SK-N-MC (cell line): ENCODE data around the gene KRTAP5-7.
"Not testable (repeated sequence)": the region's sequence is repeated elsewhere in the genome, so short reads cannot be mapped to it uniquely, and the experiment has no call there.

ENCODE experiments used
- DNase-seq: peaks from one replicate; pipeline ENCODE4 v3.0.0-alpha.2; 2011; ENCODE audit warnings: low read depth, low spot score
- H3K27ac ChIP-seq: fragments of 200-600 bp; sonication (generic); 2 replicates; pipeline ENCODE4 v1.5.1; 2016; ENCODE audit warnings: mixed run types
- H3K36me3 ChIP-seq: fragments of 200-600 bp; sonication (generic); 2 replicates; pipeline ENCODE4 v1.6.1; 2017; ENCODE audit warnings: antibody characterized with exemption, low read length, mixed read lengths; ENCODE audit not compliant: insufficient read depth
- H3K4me3 ChIP-seq: fragments of 200-600 bp; sonication (generic); 2 replicates; pipeline ENCODE4 v1.5.1; 2016
- H3K9ac ChIP-seq: fragments of 200-600 bp; sonication (generic); 2 replicates; pipeline ENCODE4 v1.8.0; 2017; ENCODE audit warnings: mixed run types, mixed read lengths; ENCODE audit not compliant: insufficient read length
- H3K9me3 ChIP-seq: fragments of 200-600 bp; sonication (generic); 2 replicates; pipeline ENCODE4 v1.6.1; 2017; ENCODE audit warnings: low read depth, mild to moderate bottlenecking, antibody characterized with exemption, low read length, moderate library complexity, mixed read lengths
- EZH2 ChIP-seq: fragments of 200-600 bp; sonication (generic); IDR thresholded peaks from one replicate; pipeline ENCODE4 v1.6.1; 2017; ENCODE audit warnings: antibody characterized with exemption
- FOXP2 ChIP-seq: optimal IDR thresholded peaks from 2 replicates; pipeline ENCODE3; 2011; ENCODE audit warnings: mild to moderate bottlenecking, moderate library complexity; ENCODE audit not compliant: insufficient read depth; ENCODE audit errors: extremely low read length, control extremely low read depth
- POLR2AphosphoS5 ChIP-seq: IDR thresholded peaks from 2 replicates; pipeline ENCODE4 v1.6.1; 2012; ENCODE audit warnings: mild to moderate bottlenecking, low read depth, low read length, borderline replicate concordance

KRTAP5-7 gene

DNA sequence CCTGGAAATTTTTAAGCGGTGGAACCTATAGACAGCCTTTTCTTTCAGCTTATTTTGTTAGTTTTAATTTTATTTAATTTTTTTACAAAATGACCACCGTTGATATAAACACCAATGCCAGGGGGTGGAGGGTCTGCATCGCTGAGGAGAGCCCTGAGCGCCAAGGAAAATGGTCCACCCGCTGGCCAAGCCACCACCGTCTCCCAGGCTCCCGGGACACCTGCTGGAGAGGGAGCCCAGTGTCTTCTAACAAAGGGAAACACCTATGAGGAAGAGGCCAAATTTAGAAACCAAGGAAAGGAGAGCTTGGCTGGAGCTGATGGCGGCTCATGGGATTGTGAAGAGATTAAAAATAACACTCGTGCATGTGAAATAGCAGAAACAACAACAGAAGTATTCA is 10.5 kb downstream of the KRTAP5-7 start:
- Histone ChIP-seq H3K9me3 (no peaks in the 10 kb centered on the region), H3K4me3 (no peak overlapping the region), H3K9ac (no peak overlapping the region), H3K36me3 (no peaks in the 10 kb centered on the region), H3K27ac (no peak overlapping the region)
- TF ChIP-seq POLR2AphosphoS5, result no peak
- TF ChIP-seq EZH2, result no peak
- no peak for TF ChIP-seq FOXP2
- DNase-seq, result no peak

DNA sequence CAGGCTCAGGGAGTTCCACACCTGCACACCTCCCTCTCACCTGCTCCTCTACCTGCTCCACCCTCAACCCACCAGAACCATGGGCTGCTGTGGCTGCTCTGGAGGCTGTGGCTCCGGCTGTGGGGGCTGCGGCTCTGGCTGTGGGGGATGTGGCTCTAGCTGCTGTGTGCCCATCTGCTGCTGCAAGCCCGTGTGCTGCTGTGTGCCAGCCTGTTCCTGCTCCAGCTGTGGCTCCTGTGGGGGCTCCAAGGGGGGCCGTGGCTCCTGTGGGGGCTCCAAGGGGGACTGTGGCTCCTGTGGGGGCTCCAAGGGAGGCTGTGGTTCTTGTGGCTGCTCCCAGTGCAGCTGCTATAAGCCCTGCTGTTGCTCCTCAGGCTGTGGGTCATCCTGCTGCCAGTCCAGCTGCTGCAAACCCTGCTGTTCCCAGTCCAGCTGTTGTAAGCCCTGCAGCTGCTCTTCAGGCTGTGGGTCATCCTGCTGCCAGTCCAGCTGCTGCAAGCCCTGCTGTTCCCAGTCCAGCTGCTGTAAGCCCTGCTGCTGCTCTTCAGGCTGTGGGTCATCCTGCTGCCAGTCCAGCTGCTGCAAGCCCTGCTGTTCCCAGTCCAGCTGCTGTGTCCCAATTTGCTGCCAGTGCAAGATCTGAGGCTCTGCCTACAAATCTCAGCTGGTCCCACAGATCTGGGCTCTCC is 11.1 kb downstream of the KRTAP5-7 start, which contains the start of gene KRTAP5-8:
KRTAP5-8 (plus strand) TSS at position 49 of the 689 bp plus-strand sequence; CDS start at position 80, 31 bp downstream.
- not testable (repeated sequence) for H3K4me3 ChIP-seq, DNase-seq, H3K9me3 ChIP-seq, H3K9ac ChIP-seq, H3K27ac ChIP-seq, H3K36me3 ChIP-seq

DNA sequence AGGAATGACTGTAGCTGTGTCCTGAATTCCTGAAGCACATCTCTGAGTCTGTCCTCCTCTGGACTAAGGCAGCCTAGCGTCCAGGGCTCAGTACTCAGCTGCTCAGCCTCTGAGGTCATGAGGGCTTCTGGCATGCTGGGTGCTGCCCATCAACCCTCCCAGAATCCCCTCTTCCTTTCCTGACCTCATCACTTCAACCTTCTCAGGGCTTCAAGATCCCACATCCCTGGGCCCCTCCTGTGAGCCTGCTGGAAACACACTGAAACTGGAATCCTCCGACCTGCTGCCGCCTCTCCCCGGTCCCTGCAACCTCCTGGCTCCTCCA is 11.6 kb downstream of the KRTAP5-7 start:
- H3K4me3 ChIP-seq, result no peak overlapping the region
- no peak for DNase-seq
- H3K9me3 ChIP-seq, result no peaks in the 10 kb centered on the region
- H3K27ac ChIP-seq, result no peak overlapping the region
- no peaks in the 10 kb centered on the region for H3K36me3 ChIP-seq
- TF ChIP-seq POLR2AphosphoS5 (no peak), EZH2 (no peak), FOXP2 (no peak)
- no peak overlapping the region for H3K9ac ChIP-seq

DNA sequence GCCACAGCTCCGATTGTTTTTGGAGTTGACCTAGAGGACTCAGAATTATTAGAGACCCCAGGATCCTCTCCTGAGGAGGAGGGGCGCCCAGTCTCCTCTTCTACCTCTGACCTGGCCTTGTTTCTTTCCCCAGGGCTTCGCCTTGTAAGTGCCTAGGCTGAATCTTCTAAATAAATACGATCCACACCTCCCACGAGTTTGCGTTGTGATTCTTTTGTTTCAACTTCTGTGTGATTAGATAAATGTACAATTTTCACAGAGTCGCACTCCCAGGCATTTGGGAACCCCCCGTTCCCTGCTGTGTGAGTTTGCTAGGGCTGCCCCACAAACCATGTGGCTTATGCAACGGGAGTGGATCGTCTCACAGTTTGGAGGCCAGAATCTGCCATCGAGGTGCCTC is 11.9 kb downstream of the KRTAP5-7 start:
- no peak for DNase-seq
- Histone ChIP-seq H3K4me3 (no peak overlapping the region), H3K27ac (no peak overlapping the region), H3K9me3 (no peaks in the 10 kb centered on the region), H3K36me3 (no peaks in the 10 kb centered on the region), H3K9ac (no peak overlapping the region)
- TF ChIP-seq POLR2AphosphoS5 (no peak), FOXP2 (no peak), EZH2 (no peak)

DNA sequence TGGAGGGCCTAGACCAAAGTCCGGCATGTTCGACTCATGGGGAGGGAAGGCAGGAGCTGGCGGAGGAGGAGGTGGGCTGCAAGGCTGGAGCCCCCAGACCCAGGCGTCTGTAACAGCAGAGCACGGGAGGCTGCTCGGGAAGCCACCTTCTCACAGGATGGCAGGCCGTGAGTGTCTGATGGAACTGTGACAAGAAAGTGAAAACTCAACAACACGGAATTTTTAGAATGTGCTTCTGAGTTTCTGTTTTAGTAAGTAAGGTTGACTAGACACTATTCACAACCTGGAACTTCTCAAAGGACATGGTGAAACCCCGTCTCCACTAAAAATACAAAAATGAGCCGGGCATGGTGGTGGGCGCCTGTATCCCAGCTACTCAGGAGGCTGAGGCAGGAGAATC is 12.9 kb downstream of the KRTAP5-7 start:
- H3K36me3 ChIP-seq, H3K4me3 ChIP-seq, H3K9me3 ChIP-seq, H3K9ac ChIP-seq, DNase-seq, H3K27ac ChIP-seq: not testable (repeated sequence)

DNA sequence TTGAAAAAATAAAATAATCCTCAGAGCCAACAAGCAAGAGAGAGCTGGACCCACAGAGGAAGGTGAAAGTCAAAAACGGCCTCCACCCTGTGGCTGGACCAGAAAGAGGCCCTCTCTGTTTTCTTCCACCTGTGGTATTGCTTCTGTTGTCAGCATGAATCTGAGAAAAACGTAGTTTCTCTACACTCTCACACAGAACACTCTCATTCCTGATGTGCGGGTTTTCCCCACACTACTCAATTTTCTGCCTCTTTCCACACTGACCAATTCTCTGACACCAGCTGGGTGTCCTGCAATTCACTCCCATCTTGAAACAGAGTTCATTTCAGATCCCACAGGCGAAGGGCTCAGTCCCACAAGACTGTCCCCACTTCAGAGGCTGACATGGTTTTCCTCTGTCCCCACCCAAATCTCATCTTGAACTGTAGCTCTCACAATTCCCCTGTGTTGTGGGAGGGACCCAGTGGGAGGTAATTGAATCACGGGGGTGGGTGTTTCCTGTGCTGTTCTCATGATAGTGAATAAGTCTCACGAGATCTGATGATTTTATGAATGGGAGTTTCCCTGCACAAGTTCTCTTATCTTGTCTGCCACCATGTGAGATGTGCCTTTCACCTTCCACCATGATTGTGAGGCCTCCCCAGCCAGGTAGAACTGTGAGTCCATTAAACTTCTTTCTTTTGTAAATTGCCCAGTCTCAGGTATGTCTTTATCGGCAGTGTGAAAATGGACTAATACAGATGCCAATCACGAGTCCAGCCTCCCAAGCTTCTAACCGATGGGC is 13.6 kb downstream of the KRTAP5-7 start:
- not testable (repeated sequence) for H3K9me3 ChIP-seq, H3K36me3 ChIP-seq, H3K9ac ChIP-seq, DNase-seq, H3K27ac ChIP-seq, H3K4me3 ChIP-seq

DNA sequence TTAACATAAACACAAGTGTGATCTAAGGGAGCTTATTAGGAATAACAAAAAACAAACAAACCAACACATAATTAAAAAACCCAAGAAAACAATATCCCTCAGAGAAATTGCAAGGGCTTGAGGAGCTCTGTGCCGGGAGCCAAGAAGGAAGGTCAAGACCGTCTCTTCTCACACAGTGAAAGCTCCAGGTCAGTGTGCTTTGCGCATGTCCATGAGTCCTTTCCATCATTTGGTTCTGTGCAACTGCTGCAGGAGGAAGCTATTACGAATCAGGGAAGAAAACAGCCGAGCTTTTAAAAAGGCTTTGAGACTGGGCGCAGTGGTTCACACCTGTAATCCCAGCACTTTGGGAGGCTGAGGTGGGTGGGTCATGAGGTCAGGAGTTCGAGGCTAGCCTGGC is 15.3 kb downstream of the KRTAP5-7 start:
- TF ChIP-seq EZH2 (no peak), POLR2AphosphoS5 (no peak), FOXP2 (no peak)

DNA sequence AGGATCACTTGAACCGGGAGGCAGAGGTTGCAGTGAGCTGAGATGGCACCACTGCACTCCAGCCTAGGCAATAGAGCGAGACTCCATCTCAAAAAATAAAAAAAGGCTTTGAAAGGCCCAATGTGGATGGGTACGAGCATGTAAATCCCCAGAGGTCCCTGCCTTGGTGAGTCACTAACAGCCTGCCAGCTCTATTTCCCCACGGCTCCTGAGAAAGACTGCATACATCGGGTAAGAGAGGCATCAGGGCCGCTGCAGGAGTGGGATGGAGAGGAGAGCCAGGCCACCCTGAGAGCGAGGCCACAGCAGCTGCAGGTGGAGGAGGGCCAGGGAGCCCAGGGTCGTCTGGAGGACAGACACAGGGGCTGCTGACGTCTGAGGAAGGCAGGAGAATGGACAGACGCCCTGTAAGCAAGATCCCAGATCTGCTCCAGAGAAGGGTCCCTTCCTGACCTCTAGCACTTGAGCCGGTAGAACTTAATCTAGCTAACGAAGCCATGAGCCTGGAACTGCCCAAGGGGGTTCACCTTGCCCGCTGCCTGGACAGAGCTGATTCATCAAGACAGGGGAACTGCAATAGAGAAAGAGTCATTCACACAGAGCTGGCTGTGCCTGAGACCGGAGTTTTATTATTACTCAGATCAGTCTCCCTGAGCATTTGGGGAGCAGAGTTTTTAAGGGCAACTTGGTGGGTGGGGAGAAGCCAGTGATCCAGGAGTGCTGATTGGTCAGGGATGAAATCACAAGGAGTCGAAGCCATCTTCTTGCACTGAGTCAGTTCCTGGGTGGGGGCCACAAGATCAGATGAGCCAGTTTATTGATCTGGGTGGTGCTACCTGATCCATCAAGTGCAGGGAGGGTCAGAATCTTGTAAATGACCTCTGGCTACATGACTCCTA is 16.1 kb downstream of the KRTAP5-7 start:
- Histone ChIP-seq H3K36me3 (no peaks in the 10 kb centered on the region), H3K4me3 (no peak overlapping the region), H3K9ac (no peak overlapping the region), H3K27ac (no peak overlapping the region), H3K9me3 (no peaks in the 10 kb centered on the region)
- TF ChIP-seq POLR2AphosphoS5 (no peak), EZH2 (no peak), FOXP2 (no peak)
- no peak for DNase-seq

More for the DNA sequence above, 15.3 kb downstream of the KRTAP5-7 start:
- Histone ChIP-seq H3K36me3 (no peaks in the 10 kb centered on the region), H3K9ac (no peak overlapping the region), H3K27ac (no peak overlapping the region), H3K4me3 (no peak overlapping the region), H3K9me3 (no peaks in the 10 kb centered on the region)
- DNase-seq, result no peak
